Measurements from ENCODE around the gene UBR2. TPM values are rescaled to one million over a fixed set of nuclear protein-coding genes. Genes with fewer than 3 reads are reported as not detected.

Gene UBR2
- total and polyA plus RNA-seq, 2 of the 13 experiments (the other 11 are each of a cell fraction or from before 2014, with no cell fraction given) = 17.6 to 29.3 TPM

- TF ChIP-seq ZBTB14 (CRISPR knock-in tag; IDR thresholded peaks at IDR 0.05) (no peak), ELF4 (CRISPR knock-in tag; IDR thresholded peaks at IDR 0.05; ENCODE audit: borderline replicate concordance) (no peak), ZNF12 (CRISPR knock-in tag; IDR thresholded peaks at IDR 0.05) (no peak), PPARG (CRISPR knock-in tag; conservative IDR thresholded peaks at IDR 0.05) (0 out of 2 replicates have a peak, but pooled peaks have one; percentile 59), DZIP1 (CRISPR knock-in tag; IDR thresholded peaks at IDR 0.05) (no peak), ZNF225 (CRISPR knock-in tag; IDR thresholded peaks at IDR 0.05) (no peak), PREB (CRISPR knock-in tag; IDR thresholded peaks at IDR 0.05) (no peak), KAT7 (CRISPR knock-in tag; IDR thresholded peaks at IDR 0.05; ENCODE audit: borderline replicate concordance) (no peak), PLSCR1 (CRISPR knock-in tag; IDR thresholded peaks at IDR 0.05; ENCODE audit: borderline replicate concordance) (no peak), RBFOX2 (IDR thresholded peaks at IDR 0.05; ENCODE audit: low read depth, low read length) (no peak), ZNF547 (CRISPR knock-in tag; IDR thresholded peaks at IDR 0.05) (no peak), ZNF333 (CRISPR knock-in tag; IDR thresholded peaks at IDR 0.05; ENCODE audit: borderline replicate concordance) (no peak), PHF5A (CRISPR knock-in tag; IDR thresholded peaks at IDR 0.05; ENCODE audit: low read depth, unreplicated experiment) (no peak), ZNF777 (CRISPR knock-in tag; IDR thresholded peaks at IDR 0.05) (no peak), ZNF557 (CRISPR knock-in tag; IDR thresholded peaks at IDR 0.05) (no peak), RORA (CRISPR knock-in tag; IDR thresholded peaks at IDR 0.05) (no peak), SMAD1 (CRISPR knock-in tag; IDR thresholded peaks at IDR 0.05; ENCODE audit: borderline replicate concordance, low read depth) (no peak)
- TF ChIP-seq, protein P1, sequence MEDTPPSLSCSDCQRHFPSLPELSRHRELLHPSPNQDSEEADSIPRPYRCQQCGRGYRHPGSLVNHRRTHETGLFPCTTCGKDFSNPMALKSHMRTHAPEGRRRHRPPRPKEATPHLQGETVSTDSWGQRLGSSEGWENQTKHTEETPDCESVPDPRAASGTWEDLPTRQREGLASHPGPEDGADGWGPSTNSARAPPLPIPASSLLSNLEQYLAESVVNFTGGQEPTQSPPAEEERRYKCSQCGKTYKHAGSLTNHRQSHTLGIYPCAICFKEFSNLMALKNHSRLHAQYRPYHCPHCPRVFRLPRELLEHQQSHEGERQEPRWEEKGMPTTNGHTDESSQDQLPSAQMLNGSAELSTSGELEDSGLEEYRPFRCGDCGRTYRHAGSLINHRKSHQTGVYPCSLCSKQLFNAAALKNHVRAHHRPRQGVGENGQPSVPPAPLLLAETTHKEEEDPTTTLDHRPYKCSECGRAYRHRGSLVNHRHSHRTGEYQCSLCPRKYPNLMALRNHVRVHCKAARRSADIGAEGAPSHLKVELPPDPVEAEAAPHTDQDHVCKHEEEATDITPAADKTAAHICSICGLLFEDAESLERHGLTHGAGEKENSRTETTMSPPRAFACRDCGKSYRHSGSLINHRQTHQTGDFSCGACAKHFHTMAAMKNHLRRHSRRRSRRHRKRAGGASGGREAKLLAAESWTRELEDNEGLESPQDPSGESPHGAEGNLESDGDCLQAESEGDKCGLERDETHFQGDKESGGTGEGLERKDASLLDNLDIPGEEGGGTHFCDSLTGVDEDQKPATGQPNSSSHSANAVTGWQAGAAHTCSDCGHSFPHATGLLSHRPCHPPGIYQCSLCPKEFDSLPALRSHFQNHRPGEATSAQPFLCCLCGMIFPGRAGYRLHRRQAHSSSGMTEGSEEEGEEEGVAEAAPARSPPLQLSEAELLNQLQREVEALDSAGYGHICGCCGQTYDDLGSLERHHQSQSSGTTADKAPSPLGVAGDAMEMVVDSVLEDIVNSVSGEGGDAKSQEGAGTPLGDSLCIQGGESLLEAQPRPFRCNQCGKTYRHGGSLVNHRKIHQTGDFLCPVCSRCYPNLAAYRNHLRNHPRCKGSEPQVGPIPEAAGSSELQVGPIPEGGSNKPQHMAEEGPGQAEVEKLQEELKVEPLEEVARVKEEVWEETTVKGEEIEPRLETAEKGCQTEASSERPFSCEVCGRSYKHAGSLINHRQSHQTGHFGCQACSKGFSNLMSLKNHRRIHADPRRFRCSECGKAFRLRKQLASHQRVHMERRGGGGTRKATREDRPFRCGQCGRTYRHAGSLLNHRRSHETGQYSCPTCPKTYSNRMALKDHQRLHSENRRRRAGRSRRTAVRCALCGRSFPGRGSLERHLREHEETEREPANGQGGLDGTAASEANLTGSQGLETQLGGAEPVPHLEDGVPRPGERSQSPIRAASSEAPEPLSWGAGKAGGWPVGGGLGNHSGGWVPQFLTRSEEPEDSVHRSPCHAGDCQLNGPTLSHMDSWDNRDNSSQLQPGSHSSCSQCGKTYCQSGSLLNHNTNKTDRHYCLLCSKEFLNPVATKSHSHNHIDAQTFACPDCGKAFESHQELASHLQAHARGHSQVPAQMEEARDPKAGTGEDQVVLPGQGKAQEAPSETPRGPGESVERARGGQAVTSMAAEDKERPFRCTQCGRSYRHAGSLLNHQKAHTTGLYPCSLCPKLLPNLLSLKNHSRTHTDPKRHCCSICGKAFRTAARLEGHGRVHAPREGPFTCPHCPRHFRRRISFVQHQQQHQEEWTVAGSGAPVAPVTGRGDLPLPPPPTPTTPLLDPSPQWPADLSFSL (CRISPR knock-in tag; IDR thresholded peaks at IDR 0.05) = no peak
Observed at GRCh38 chr6:42726485-42727086, 162.8 kb downstream of the UBR2 start (continued).
